Right kidney (tissue), 1 donor: Measurements from ENCODE around the gene GJA3.
"Not testable (repeated sequence)": the region's sequence is repeated elsewhere in the genome, so short reads cannot be mapped to it uniquely, and the experiment has no call there.

ENCODE experiments used
- DNase-seq: peaks from one replicate; pipeline ENCODE4 v3.0.0-alpha.2; 2016

Gene GJA3

DNA sequence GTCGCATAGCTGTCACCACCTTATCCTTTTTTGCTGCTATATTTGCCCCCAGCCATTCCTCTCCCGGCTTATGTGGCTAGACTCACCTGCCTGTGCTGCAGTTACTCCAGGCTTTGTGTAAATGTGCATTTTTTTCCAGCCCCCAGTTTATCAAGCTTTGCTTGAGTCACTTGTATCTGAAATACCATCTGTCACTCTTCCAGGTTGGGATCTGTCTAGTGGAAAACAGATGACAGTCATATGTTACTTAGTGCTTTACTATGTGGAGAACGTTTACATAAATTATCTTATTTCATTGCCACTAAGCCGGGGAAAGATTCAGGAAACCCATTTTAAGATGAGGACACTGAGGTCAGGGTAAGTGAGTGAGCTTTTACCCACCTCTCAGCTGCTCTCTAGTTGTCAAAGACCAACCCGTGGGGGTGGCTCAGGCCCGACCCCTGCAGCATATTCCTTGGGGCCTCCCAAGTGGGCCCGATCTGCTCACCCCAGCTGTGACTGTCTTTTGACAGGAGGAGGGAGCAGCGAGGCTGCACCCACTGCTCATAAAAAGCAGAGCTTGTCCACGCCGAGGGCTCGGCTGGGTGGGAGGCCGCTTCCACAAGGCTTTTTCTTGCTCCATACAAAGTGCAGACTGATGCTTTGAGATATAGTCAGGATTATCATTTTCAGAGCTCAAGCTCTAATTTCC, 24.7 kb upstream of the GJA3 start:
- DNase-seq, result no peak

GRCh38 chr13:20182231-20182846, 21.5 kb upstream of the GJA3 start:
- DNase-seq, result no peak

DNA sequence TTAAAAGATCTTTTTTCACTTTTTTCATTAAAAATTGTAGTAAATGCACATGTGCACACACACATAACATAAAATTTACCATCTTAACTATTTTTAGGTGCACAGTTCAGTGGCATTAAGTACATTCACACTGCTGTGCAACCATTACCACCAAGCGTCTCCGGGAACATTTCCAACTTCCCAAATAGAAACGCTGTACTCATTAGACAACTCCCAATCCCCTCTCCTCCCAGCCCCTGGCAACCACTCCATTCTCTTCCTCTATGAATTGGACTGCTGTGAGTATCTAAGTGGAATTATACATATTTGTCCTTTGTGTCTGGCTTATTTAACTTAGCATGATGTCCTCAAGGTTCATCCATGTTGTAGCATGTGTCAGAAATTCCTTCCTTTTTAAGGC, 20.3 kb upstream of the GJA3 start:
- DNase-seq, result no peak

DNA sequence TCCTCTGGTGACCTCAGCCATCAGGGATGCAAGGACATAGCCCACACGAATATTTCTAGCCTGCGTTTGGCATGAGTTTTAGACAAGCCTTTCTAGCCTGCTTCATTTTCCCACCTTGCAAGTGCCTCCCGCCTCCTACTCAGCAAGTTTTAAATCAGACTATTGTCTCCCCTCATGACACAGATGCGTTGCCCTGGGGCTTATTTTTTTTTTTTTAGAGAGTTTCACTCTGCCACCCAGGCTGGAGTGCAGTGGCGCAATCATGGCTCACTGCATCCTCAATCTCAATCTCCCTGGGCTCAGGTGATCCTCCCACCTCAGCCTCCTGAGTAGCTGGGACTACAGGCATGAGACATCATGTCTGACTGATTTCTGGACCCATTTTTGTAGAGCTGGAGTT, 17.3 kb upstream of the GJA3 start:
- no peak for DNase-seq

GRCh38 chr13:20177049-20177831, 16.4 kb upstream of the GJA3 start:
- DNase-seq, result peak; percentile 45

DNA sequence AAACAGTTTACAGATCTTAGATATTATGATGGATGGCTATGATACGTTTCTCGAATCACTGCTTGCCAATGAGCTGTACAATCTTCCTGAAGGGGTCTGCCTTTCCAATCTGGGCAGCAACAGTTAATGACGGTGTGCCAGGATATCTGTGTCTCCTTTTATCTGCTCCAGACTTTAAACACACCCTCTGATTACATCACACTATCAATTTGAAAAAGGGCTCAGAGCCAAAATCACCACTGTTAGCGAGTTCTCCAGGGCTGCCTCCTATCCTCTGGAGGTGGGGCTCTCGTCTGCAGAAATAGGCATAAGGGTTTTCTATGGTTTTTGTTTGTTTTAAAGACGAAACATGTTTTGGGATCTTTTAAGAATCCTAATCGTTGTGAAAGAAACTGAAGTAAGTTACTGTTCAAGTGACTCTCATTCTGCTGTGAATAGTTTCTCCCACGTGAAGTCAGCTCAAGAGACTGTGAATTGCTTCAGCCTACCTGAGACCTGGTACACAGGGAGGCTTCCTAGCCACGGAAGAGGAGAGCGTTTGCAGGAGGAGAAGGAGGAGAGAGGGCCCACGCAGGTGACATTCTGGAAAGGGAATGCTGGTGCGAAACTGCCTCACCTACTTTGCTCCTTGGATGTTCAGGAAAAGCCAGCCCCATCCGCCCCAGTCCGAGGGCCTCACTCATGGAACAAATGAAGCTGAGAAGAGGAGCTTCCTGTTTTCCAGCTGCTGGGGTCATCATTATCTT, 15.2 kb upstream of the GJA3 start:
- no peak for DNase-seq

DNA sequence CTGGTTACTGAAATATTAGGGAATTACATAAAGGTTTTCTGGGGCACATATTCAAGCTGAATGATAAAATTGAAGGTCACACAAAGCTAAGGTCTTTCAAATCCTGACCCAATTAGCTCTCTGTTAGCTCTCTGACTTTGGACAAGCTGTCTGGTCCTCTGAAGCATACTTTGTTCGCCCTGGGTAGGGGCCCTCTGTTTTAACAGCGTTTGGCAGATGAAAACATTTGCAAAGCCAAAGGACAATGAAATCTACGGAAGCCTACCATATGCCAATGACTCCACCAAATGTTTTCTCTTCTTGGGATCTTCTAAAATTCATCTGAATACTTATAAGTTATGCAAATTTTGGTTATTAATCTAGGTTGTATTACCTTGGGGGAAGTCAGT, 14.5 kb upstream of the GJA3 start:
- no peak for DNase-seq

GRCh38 chr13:20174656-20175405, 14.0 kb upstream of the GJA3 start:
- no peak for DNase-seq

- no peak for DNase-seq
Observed at GRCh38 chr13:20173116-20173746, 12.4 kb upstream of the GJA3 start.

DNA sequence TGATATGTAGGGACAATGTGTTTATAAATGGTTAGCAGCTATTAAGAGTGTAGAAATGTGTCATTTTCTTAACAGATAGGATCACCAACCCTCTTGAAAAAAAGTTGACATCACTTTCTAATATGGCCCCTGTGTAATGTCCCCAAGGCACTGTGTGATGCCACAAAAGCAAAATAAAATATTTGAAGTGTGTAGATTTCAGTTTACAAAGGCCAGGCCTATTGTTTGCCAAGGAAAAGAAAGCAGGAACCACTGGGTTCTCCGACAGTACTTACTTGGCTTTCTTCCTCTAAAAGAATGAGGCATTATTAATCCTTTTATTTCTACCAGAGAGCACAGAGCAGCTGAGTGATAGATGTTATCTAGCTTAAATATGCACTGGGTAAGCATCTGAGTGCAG, 10.5 kb upstream of the GJA3 start:
- DNase-seq, result no peak

- DNase-seq, result no peak
Observed at GRCh38 chr13:20170921-20171320, 10.1 kb upstream of the GJA3 start.

GRCh38 chr13:20168396-20168795, 7.5 kb upstream of the GJA3 start:
- DNase-seq, result no peak

DNA sequence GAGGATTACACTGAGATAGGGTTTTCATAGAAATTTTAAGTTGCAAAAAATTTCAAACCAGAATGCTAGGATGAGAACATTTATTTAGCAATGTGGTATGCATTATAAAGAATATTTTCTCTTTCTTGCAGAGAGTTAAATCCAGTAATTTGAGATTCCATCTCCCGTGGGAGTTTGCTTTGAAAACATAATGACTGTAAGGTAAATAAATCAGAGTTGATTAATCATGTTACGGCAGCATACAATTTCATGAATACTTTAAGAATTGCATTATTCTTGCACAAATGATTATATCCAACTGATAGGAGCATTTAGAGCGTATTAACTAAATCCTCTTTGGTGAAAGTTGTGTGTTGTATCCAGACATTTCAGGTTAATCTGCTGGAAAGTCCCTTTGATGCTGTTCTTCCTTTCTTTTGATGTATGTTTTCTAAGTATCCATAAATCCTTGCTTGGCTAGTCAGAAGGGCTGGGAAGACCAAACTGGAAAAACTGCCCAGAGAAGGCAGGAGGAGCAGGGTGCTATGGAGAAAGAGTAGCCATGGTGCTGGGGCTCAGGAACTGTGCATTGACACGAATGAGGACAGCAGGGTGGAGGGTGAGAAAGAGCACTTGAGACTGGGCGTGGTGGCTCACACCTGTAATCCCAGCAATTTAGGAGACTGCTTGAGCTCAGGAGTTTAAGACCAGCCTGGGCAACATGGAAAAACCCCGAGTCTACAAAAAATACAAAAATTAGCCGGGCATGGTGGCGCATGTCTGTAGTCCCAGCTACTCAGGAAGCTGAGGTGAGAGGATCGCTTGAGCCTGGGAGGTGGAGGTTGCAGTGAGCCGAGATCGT, 4.8 kb upstream of the GJA3 start:
- DNase-seq, result no peak

- no peak for DNase-seq
Observed at GRCh38 chr13:20161951-20162300, 1.1 kb upstream of the GJA3 start.

DNA sequence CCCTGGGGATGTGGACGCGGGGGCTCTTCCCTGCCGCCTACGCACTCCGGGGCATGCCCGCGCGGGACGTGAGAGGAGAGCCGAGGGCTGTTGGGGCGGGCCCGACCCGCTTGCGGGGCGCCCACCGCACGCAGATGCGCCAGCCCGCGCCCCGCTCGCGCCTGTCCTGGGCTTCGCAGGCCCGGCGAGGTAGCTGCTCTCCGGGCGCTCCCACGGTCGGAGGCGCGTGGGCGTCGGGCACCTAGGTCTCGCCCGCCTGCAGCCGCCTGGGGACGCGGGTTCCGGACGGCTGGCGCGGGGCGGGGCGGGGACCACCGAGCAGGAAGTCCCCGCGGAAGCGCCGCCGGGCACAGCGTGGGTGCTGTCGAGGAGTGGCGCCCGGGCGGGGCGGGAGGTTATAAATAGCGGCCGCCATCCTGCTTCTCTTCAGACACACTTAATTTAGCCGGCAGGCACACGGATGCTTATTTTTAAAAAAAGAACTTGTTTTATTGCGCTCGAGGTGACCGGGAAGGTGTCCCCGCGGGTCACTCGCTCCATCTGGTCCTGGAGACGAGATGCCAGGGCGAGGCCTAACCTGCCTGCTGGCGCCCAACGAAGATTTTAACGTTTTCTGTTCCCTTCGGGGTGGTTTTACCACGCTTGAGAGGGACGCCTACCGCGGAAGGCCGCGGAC, 561 bp upstream of the GJA3 start:
- peak; percentile 72 for DNase-seq

DNA sequence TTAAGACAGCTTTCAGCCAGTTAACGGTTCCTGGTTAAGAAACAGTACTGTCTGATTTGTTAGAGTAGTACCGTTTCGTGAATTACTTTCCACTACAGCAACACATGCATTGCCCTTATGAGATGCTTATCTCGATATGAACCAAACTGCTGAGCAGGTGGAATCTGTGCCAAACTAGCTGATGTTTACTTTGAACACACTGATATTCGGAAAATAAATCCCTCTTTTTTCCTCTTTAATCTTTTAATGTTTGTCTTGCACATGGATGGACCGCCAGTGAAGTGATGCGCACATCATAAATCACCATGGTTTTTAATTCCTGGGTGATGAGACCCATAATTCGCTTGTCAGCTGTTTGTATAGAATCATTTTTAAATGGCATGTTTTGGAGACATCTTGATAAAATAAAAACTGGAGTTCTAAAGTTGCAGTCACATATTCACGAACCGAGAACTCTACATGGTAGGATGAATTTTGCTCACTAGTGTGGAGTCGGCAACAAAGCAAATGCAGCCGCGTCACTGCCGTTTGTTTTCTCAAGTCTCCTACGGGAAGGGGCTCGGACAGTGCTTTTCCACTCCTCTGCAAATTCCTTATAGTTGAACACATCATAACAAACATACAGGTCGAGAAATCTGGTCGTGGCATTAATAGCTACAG, 1.1 kb downstream of the GJA3 start:
- DNase-seq, result no peak

- no peak for DNase-seq
Observed at GRCh38 chr13:20157151-20157796, 3.6 kb downstream of the GJA3 start.

GRCh38 chr13:20156702-20157101, 4.2 kb downstream of the GJA3 start:
- DNase-seq, result no peak

- not testable (repeated sequence) for DNase-seq
Observed at GRCh38 chr13:20153290-20153689, 7.6 kb downstream of the GJA3 start.
